Choroid plexus epithelial cell (primary cell): ENCODE measurements around the gene SLC6A20.

Source experiments
- DNase-seq: peaks from one replicate; pipeline ENCODE4 v3.0.0-alpha.2; 2010; ENCODE audit warnings: low read depth
- H3K4me3 ChIP-seq: 2 replicates; pipeline ENCODE4 v1.5.1; 2011; ENCODE audit warnings: low read depth, mild to moderate bottlenecking, control low read depth, low read length, moderate library complexity
- CTCF ChIP-seq: conservative IDR thresholded peaks from 2 replicates; pipeline ENCODE4 v1.5.1; 2011; ENCODE audit warnings: low read depth, mild to moderate bottlenecking, control low read depth, inconsistent platforms, low read length, moderate library complexity

The SLC6A20 gene

GRCh38 chr3:45795882-45796765, at the start of gene SLC6A20:
Gene SLC6A20, minus strand, starts transcription at chr3:45796536. Its CDS starts 117 bp downstream, at chr3:45796419.
- TF ChIP-seq CTCF: no peak
- DNase-seq: no peak
- H3K4me3 ChIP-seq: peak within 1 kb of the TSS; percentile 3

- no peak overlapping the region for H3K4me3 ChIP-seq
- no peak for TF ChIP-seq CTCF
- DNase-seq: no peak
Observed at GRCh38 chr3:45844616-45845015, 48.3 kb upstream of the SLC6A20 start.

- no peak for DNase-seq
- no peak for TF ChIP-seq CTCF
- H3K4me3 ChIP-seq: no peak overlapping the region
Observed at GRCh38 chr3:45842851-45843625, 46.7 kb upstream of the SLC6A20 start.

GRCh38 chr3:45841757-45842491, 45.6 kb upstream of the SLC6A20 start, which contains the start of gene LZTFL1:
Gene LZTFL1, minus strand, starts transcription at chr3:45842119. Its CDS starts 128 bp downstream, at chr3:45841991.
- no peak for TF ChIP-seq CTCF
- H3K4me3 ChIP-seq: peak within 1 kb of the TSS; percentile 97
- DNase-seq: peak; percentile 98

GRCh38 chr3:45841420-45841756, 45.1 kb upstream of the SLC6A20 start:
- H3K4me3 ChIP-seq: peak overlapping the region; percentile 97
- DNase-seq: peak; percentile 33
- no peak for TF ChIP-seq CTCF

GRCh38 chr3:45838466-45838865, 42.1 kb upstream of the SLC6A20 start:
- no peak for DNase-seq
- no peak overlapping the region for H3K4me3 ChIP-seq
- TF ChIP-seq CTCF: no peak
